ENCODE data around the gene MRPL24.
A peak's percentile ranks its signal among the peaks of the same experiment; 100 is the strongest.

The MRPL24 gene

DNA sequence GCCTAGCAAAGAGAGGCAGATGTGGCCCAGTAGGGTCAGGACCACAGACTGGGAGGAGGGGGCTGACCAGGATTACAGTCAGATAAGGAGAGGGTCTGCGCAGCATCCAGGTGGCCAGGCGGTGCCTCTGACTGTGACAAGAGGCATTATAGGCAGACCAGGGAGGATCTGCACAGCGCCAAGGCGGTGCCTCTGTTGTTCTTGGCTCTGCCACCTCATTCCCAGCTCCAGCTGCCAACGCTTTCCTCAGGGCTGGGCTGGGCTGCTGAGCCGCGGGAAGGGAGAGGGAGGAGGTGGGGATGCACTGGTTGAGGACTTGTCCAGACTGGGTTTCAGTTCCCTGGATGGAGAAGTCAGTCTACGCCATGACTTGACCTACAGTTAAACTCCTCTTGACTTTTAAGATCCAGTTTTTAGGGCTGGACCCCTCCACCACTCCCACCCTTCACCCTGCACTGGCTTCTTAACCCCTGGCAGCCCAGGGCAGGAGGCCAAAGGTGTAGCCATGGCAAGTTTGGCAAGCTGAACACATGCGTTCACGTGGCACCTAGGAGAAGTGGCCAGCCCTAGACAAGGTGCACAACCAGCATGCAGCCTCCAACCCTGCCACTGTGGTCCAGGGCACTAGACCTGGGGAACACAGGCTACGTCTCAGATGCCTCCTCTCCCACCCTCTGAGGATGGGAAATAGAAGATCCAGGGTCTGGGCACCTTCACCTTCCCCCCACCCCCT, 31.0 kb downstream of the MRPL24 start:
- Histone ChIP-seq H3K36me3 (ENCODE audit: control insufficient read depth, insufficient read depth, low read length) (no peaks in the 10 kb centered on the region), H3K4me1 (ENCODE audit: control insufficient read depth, insufficient read depth, low read length) (peaks cover 38% of the 10 kb centered on the region), H3K27me3 (ENCODE audit: control insufficient read depth, insufficient read depth, low read length) (no peaks in the 10 kb centered on the region), H3K9ac (ENCODE audit: low read length) (no peak overlapping the region), H3K4me3 (ENCODE audit: low read length) (no peak overlapping the region), H3K27ac (ENCODE audit: low read depth, low read length) (peak overlapping the region; percentile 72)

DNA sequence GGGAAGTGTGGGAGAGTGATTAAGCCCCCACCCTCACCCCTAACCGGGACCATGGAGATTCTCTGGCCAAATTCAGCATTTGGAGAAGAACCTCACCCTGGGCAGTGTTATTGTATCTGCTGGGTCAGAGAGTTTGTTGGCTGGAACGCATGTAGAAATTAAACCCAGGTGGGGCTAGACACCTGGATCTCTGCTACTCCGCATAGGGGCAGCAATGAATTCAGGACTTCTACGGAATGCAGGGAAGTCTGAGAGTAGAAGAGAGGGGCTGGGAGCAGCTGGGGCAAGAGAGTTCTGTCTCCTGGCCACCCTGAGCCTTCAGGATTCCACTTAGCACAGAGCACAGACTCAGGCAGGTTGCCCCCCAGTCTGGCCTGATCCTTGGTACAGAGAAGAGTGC, 31.9 kb downstream of the MRPL24 start:
- Histone ChIP-seq H3K27ac (ENCODE audit: low read depth, low read length) (peak overlapping the region; percentile 72), H3K4me1 (ENCODE audit: control insufficient read depth, insufficient read depth, low read length) (peaks cover 43% of the 10 kb centered on the region), H3K36me3 (ENCODE audit: control insufficient read depth, insufficient read depth, low read length) (no peaks in the 10 kb centered on the region), H3K4me3 (ENCODE audit: low read length) (no peak overlapping the region), H3K9ac (ENCODE audit: low read length) (no peak overlapping the region), H3K27me3 (ENCODE audit: control insufficient read depth, insufficient read depth, low read length) (peaks cover 5% of the 10 kb centered on the region)

DNA sequence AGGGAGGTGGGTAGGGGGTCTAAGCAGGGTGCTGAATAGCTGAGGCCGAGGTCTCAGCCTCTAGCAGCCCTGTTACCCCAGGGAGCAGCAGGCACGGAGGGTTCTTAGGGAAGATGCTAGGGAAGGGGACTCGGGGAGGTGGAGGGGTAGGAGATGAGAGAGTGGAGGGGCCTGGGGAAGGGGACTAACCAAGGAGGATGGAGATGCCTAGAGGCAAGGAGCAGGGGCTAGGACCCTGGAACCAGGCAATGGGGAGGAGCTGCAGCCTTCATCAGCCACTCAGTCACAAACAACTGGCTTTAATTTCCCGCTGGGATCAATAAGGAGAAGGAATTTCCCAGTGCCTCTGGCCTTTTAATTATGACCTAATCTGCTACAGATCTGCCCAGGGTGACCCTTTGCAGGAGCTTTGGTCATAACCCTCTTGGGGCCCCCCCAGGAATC, 32.6 kb downstream of the MRPL24 start:
- Histone ChIP-seq H3K9ac (ENCODE audit: low read length) (no peak overlapping the region), H3K4me1 (ENCODE audit: control insufficient read depth, insufficient read depth, low read length) (peaks cover 46% of the 10 kb centered on the region), H3K36me3 (ENCODE audit: control insufficient read depth, insufficient read depth, low read length) (no peaks in the 10 kb centered on the region), H3K27me3 (ENCODE audit: control insufficient read depth, insufficient read depth, low read length) (peaks cover 11% of the 10 kb centered on the region), H3K4me3 (ENCODE audit: low read length) (no peak overlapping the region), H3K27ac (ENCODE audit: low read depth, low read length) (peak overlapping the region; percentile 52)

DNA sequence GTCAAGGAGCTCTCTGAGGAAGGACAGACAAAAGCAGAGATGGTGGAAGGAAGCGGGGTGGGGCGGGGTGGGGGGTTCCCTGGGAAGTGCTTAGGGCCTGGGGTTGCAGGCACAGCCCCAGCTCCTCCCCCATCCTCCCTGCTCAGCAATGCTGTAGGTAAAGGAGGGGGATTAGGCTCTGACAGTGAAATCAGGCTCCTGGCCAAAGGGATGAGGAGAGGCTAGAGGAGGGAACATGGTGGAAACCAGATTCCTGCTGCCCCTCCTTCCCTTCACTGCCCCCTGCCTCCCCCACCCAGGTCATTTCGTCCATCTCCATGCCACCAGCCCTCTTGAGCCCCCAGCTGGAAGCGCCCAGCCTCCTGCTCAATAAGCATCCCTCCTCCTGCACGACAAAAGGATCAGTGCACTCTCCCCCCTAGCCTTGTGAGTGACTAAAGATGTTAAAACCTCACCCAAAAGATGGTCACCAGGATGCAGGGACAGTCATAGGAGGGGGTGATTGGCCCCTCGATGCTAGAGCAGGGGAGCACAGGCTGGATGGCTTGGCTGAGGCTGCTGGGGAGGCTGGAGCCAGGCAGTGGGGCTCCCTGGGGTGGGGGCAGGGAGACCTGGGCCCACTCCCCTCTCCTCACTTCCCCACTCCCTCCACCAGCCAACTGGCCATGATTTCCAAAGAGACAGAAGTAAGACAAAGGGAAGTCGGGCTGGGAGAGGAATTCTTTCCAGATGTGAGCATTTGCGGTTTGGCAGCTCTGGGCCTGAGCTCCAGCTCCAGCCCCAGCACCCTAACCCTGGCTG, 33.3 kb downstream of the MRPL24 start:
- Histone ChIP-seq H3K9ac (ENCODE audit: low read length) (no peak overlapping the region), H3K36me3 (ENCODE audit: control insufficient read depth, insufficient read depth, low read length) (no peaks in the 10 kb centered on the region), H3K4me3 (ENCODE audit: low read length) (no peak overlapping the region), H3K4me1 (ENCODE audit: control insufficient read depth, insufficient read depth, low read length) (peaks cover 44% of the 10 kb centered on the region), H3K27ac (ENCODE audit: low read depth, low read length) (peak overlapping the region; percentile 86), H3K27me3 (ENCODE audit: control insufficient read depth, insufficient read depth, low read length) (peaks cover 15% of the 10 kb centered on the region)

DNA sequence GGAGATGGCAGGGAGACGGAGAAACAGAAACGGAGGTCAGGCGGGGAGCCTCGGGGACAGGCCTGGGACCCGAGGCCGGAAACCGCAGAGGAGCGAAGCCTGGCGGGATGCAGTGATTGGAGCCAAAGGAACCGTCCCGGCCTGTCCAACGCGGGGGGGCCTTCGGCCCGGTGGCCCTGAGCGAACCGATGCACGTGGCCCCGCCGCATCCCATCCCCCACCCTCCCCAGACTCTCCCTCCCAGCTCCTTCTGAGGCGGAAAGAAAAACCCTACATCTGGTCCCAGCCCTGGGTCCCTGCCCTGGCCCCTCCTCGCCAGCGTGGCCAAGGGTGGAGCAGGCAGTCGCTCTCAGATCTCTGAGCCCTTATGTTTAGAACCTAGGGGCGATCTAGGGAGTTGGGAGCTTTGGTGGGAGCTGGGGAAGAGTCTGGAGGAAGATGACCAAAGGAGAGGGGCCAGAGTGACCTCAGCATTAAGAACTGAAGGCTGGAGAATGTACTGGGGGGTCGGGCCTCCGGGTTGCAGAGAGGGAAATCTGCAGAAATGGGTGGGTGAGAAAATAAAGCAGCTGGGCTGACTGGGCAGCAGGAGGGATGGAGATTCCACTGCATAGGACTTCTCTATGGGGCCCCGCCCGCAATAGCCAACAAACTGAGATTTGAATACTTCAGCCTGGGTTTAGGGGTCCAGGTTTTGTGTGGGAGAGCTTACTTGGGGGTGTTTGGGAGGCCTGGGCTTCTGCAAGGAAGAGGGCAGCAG, 34.1 kb downstream of the MRPL24 start:
- peak overlapping the region; percentile 86 for H3K27ac ChIP-seq (ENCODE audit: low read depth, low read length)
- peak overlapping the region; percentile 62 for H3K4me3 ChIP-seq (ENCODE audit: low read length)
- H3K36me3 ChIP-seq (ENCODE audit: control insufficient read depth, insufficient read depth, low read length), result no peaks in the 10 kb centered on the region
- H3K9ac ChIP-seq (ENCODE audit: low read length), result peak overlapping the region; percentile 35
- H3K4me1 ChIP-seq (ENCODE audit: control insufficient read depth, insufficient read depth, low read length), result peaks cover 37% of the 10 kb centered on the region
- H3K27me3 ChIP-seq (ENCODE audit: control insufficient read depth, insufficient read depth, low read length), result peaks cover 15% of the 10 kb centered on the region

DNA sequence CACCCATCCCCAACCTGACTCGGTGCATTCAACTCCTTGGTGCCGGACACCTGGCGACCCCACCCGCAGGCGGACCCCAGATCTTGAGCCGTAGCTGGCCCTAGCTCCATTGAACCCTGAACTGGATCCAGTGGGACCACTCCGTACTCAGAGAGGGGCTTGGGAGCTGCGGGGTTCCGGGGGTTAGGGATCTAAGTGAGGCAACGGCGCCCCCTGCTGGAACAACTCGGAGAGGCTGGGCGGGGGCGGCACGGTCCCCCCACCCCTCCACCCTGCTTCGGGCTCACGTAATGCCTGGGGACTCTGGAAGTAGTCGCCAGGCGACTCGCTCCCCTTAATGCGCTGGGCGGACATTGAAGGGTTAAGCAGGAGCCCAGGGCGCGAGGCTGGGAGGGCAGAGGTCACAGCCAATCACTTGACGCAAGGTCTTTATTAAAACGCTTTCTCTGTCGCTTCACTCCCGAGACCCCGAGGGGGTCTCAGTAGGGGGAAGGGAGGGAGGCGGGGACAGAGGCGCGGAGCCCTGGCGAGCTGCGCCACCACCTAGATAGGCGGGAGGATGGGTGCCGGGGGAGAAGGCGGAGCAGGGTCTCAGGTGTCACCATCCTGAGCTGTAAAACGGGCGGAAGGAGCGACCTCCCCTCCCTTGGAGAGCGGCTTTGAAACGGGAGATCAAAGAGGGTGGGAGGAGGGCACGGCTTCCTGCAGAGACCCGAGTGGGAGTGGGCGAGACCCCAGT, 34.8 kb downstream of the MRPL24 start:
- Histone ChIP-seq H3K27me3 (ENCODE audit: control insufficient read depth, insufficient read depth, low read length) (peaks cover 15% of the 10 kb centered on the region), H3K4me1 (ENCODE audit: control insufficient read depth, insufficient read depth, low read length) (peaks cover 31% of the 10 kb centered on the region)

DNA sequence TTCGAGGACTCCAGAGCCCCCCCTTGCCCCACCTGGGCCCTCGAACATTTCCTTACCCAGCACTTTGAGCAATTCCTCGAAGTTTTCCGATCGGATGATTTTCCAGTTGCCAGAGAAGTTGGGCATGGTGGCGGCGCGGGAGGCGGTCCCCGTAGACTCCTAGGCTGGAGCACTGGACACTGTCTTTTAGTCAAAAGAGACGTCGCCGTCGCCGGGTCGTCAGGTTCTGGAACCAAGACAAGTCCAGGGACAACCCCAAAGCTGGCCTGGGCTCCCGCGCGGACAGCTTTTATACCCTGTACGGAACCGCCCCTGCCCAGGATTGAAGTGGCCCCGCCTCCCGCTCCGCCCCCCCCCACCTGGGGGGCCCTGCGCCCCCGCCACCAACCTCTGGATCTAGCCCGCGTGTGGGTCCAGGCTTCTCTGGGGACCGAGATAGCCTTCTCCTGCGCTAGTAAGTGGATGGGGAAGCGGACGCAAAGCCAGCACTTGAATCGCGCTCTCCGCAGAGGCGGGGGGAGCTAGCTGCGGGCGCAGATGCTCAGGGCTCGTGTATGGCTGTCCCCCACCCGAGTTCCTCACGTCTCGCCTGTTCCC, 35.5 kb downstream of the MRPL24 start, which contains the start of gene CRABP2:
CRABP2 (minus strand) TSS at position 263 of the 597 bp plus-strand sequence; CDS start at position 126, 137 bp downstream.
- Histone ChIP-seq H3K4me1 (ENCODE audit: control insufficient read depth, insufficient read depth, low read length) (peaks cover 26% of the 10 kb centered on the region), H3K27me3 (ENCODE audit: control insufficient read depth, insufficient read depth, low read length) (peaks cover 15% of the 10 kb centered on the region), H3K9ac (ENCODE audit: low read length) (peak within 1 kb of the TSS; percentile 35), H3K27ac (ENCODE audit: low read depth, low read length) (peak within 1 kb of the TSS; percentile 86), H3K4me3 (ENCODE audit: low read length) (peak within 1 kb of the TSS; percentile 62), H3K36me3 (ENCODE audit: control insufficient read depth, insufficient read depth, low read length) (no peaks in the 10 kb centered on the region)

More for the DNA sequence above, 34.8 kb downstream of the MRPL24 start:
- no peaks in the 10 kb centered on the region for H3K36me3 ChIP-seq (ENCODE audit: control insufficient read depth, insufficient read depth, low read length)
- H3K27ac ChIP-seq (ENCODE audit: low read depth, low read length), result peak overlapping the region; percentile 86
- H3K9ac ChIP-seq (ENCODE audit: low read length), result peak overlapping the region; percentile 35
- H3K4me3 ChIP-seq (ENCODE audit: low read length), result peak overlapping the region; percentile 62

DNA sequence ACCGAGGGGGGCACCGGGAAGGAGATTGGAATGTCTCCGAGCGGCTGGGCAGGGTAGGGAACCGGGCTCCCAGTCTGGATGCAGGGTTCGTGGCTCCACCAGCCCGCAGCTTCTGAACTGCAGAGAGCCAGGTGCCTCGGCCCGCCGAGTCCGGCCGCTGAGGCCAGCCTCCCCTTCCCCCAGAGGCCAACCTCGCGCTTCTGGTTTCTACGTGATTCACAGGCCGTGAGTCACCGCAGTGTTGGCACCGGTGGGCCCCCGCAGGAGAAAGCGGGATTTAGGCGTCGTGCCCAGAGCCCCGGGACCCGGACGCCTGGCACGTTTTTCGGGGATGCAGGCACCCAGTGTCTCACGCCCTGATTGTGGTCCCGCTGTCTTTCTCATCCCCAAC, 36.0 kb downstream of the MRPL24 start:
- Histone ChIP-seq H3K36me3 (ENCODE audit: control insufficient read depth, insufficient read depth, low read length) (no peaks in the 10 kb centered on the region), H3K27me3 (ENCODE audit: control insufficient read depth, insufficient read depth, low read length) (peaks cover 15% of the 10 kb centered on the region), H3K4me1 (ENCODE audit: control insufficient read depth, insufficient read depth, low read length) (peaks cover 21% of the 10 kb centered on the region), H3K4me3 (ENCODE audit: low read length) (peak overlapping the region; percentile 62), H3K9ac (ENCODE audit: low read length) (no peak overlapping the region), H3K27ac (ENCODE audit: low read depth, low read length) (no peak overlapping the region)

DNA sequence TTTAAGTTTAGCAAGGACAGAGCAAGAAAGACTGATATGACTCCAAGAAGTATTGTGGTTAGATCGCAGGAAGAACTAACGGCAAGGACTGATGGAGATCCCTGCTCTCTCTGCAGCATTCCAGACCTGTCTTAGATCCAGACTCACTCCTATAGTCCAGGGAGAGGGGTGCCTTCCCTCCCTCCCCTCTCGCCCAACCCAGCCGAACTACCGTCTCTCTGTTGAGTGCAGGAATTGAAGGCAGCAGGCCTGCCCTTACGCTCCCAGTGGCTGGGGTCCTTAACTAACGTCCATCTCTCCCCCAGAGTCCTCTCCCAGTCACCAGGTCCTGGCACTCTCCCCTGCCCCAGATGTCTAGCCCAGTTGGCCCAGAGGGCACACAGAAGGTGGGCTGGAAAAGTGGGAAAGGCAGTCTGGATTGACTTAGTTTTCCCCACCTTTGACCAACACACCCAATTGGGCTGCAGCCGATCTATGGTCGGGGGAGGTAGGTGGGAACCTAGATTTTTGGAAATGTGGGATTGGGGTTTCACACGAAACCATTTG, 36.6 kb downstream of the MRPL24 start:
- Histone ChIP-seq H3K27me3 (ENCODE audit: control insufficient read depth, insufficient read depth, low read length) (peaks cover 15% of the 10 kb centered on the region), H3K4me3 (ENCODE audit: low read length) (no peak overlapping the region)

DNA sequence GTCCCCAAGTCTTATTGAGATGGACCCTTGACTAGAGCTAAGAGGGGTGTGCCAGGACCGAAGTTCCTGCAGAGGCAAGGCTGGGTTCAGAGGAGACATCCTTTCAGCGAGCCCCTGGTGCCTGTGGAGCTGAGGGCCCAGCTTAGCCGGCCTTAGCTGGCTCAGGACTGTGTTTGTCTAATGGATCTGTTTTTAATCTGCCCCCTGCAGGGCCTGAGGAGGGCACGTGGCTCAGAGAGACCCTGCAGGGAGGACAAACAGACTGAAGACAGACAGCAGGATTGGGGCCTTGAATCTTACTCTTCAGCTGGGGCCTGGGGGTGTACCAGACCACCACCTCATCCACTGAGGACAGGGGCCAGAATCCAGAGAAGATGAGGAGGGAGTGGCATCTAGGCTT, 37.1 kb downstream of the MRPL24 start:
- no peak overlapping the region for H3K27ac ChIP-seq (ENCODE audit: low read depth, low read length)

More for the DNA sequence above, 36.6 kb downstream of the MRPL24 start:
- no peaks in the 10 kb centered on the region for H3K36me3 ChIP-seq (ENCODE audit: control insufficient read depth, insufficient read depth, low read length)
- no peak overlapping the region for H3K27ac ChIP-seq (ENCODE audit: low read depth, low read length)
- peaks cover 16% of the 10 kb centered on the region for H3K4me1 ChIP-seq (ENCODE audit: control insufficient read depth, insufficient read depth, low read length)
- no peak overlapping the region for H3K9ac ChIP-seq (ENCODE audit: low read length)

DNA sequence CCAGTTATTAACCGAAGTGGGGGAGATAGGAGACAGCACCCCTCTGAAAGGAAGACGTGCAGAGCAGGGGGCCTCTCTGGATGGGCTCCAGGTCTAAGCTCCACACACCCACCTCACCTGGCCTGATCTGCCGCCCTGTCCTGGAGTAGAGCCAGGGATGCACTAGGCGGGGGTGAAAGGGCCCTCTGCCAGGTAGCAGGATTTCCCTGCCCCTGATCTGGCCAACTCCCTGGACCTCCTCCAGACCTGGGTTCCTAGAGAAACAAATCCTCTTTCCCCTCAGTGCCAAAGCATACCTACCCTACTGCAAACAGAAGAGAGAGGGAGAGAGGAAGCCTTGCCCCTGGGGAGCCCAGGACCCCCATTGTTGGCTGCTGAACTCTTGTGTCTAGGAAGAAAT, 37.6 kb downstream of the MRPL24 start:
- H3K27me3 ChIP-seq (ENCODE audit: control insufficient read depth, insufficient read depth, low read length), result peaks cover 15% of the 10 kb centered on the region
- no peaks in the 10 kb centered on the region for H3K36me3 ChIP-seq (ENCODE audit: control insufficient read depth, insufficient read depth, low read length)
- no peak overlapping the region for H3K27ac ChIP-seq (ENCODE audit: low read depth, low read length)
- no peak overlapping the region for H3K9ac ChIP-seq (ENCODE audit: low read length)
- H3K4me3 ChIP-seq (ENCODE audit: low read length), result no peak overlapping the region
- H3K4me1 ChIP-seq (ENCODE audit: control insufficient read depth, insufficient read depth, low read length), result peaks cover 16% of the 10 kb centered on the region

More for the DNA sequence above, 37.1 kb downstream of the MRPL24 start:
- no peak overlapping the region for H3K4me3 ChIP-seq (ENCODE audit: low read length)
- H3K36me3 ChIP-seq (ENCODE audit: control insufficient read depth, insufficient read depth, low read length), result no peaks in the 10 kb centered on the region
- H3K9ac ChIP-seq (ENCODE audit: low read length), result no peak overlapping the region
- peaks cover 15% of the 10 kb centered on the region for H3K27me3 ChIP-seq (ENCODE audit: control insufficient read depth, insufficient read depth, low read length)
- peaks cover 16% of the 10 kb centered on the region for H3K4me1 ChIP-seq (ENCODE audit: control insufficient read depth, insufficient read depth, low read length)
